WTC11 (cell line): ENCODE data around the gene CACNA2D3. TPM values are rescaled to one million over a fixed set of nuclear protein-coding genes. Genes with fewer than 3 reads are reported as not detected.

Experiments
- ATAC-seq: fragments of 200-7000 bp; cut with Tn5 transposase; 2 replicates; pipeline ENCODE4 v1.10.0; 2021; ENCODE audit warnings: mild to moderate bottlenecking, moderate library complexity
- CTCF ChIA-PET: fragments of 300-600 bp; sonication (Branson Sonifier 250); formaldehyde crosslinking; loops from one replicate; lab custom pipeline; 2021; ENCODE audit warnings: antibody characterized with exemption; lab: Charles Lee
- POLR2A ChIA-PET: fragments of 350-600 bp; sonication (Branson Sonifier 250); formaldehyde crosslinking; loops from one replicate; lab custom pipeline; 2021; ENCODE audit warnings: antibody characterized with exemption; lab: Charles Lee
- DNase-seq: peaks from one replicate; pipeline ENCODE4 v3.0.0; 2021; ENCODE audit warnings: low spot score
- H3K27ac Mint-ChIP-seq: 2 replicates; pipeline ENCODE4 v1.8.0; 2021; ENCODE audit warnings: mixed read lengths
- H3K27me3 Mint-ChIP-seq: 2 replicates; pipeline ENCODE4 v1.8.0; 2021; ENCODE audit warnings: low read depth, mild to moderate bottlenecking, moderate library complexity, mixed read lengths
- H3K36me3 Mint-ChIP-seq: 2 replicates; pipeline ENCODE4 v1.8.0; 2021; ENCODE audit warnings: mixed read lengths
- H3K4me1 Mint-ChIP-seq: 2 replicates; pipeline ENCODE4 v1.8.0; 2022; ENCODE audit warnings: mixed read lengths
- H3K4me3 Mint-ChIP-seq: 2 replicates; pipeline ENCODE4 v1.8.0; 2021; ENCODE audit warnings: mild to moderate bottlenecking, moderate library complexity, mixed read lengths
- H3K9me3 Mint-ChIP-seq: 2 replicates; pipeline ENCODE4 v1.8.0; 2021; ENCODE audit warnings: mixed read lengths
- CREM ChIP-seq: sonication (generic); formaldehyde crosslinking; IDR thresholded peaks from 2 replicates; pipeline ENCODE4 v1.8.1; 2022; ENCODE audit warnings: mild to moderate bottlenecking, missing genetic modification reagents, moderate library complexity
- FOXK1 ChIP-seq: sonication (generic); formaldehyde crosslinking; IDR thresholded peaks from 2 replicates; pipeline ENCODE4 v1.8.0; 2022; ENCODE audit warnings: mild to moderate bottlenecking, moderate library complexity, missing genetic modification reagents
- GABPB1 ChIP-seq: sonication (generic); formaldehyde crosslinking; IDR thresholded peaks from 2 replicates; pipeline ENCODE4 v1.8.1; 2023; ENCODE audit warnings: mild to moderate bottlenecking, missing genetic modification reagents
- HMGA2 ChIP-seq: fragments of 250-450 bp; sonication (Bioruptor Pico); IDR thresholded peaks from 2 replicates; pipeline ENCODE4 v1.4.0; 2021; ENCODE audit warnings: mild to moderate bottlenecking, moderate library complexity
- NFATC4 ChIP-seq: fragments of 250-450 bp; sonication (Bioruptor Pico); IDR thresholded peaks from 2 replicates; pipeline ENCODE4 v1.9.0; 2021; ENCODE audit warnings: mild to moderate bottlenecking
- NR3C1 ChIP-seq: sonication (generic); formaldehyde crosslinking; conservative IDR thresholded peaks from 2 replicates; pipeline ENCODE4 v1.8.1; 2023; ENCODE audit warnings: low read depth, mild to moderate bottlenecking, missing genetic modification reagents
- PRRX2 ChIP-seq: fragments of 250-450 bp; sonication (Bioruptor Pico); IDR thresholded peaks from 2 replicates; pipeline ENCODE4 v1.8.0; 2021; ENCODE audit warnings: mild to moderate bottlenecking
- RELA ChIP-seq: sonication (generic); formaldehyde crosslinking; IDR thresholded peaks from 2 replicates; pipeline ENCODE4 v1.8.1; 2022; ENCODE audit warnings: missing genetic modification reagents, mild to moderate bottlenecking, borderline replicate concordance
- ZNF219 ChIP-seq: sonication (generic); formaldehyde crosslinking; IDR thresholded peaks from 2 replicates; pipeline ENCODE4 v1.8.0; 2023; ENCODE audit warnings: missing genetic modification reagents, mild to moderate bottlenecking, borderline replicate concordance
- ZNF232 ChIP-seq: sonication (generic); formaldehyde crosslinking; IDR thresholded peaks from 2 replicates; pipeline ENCODE4 v1.8.0; 2022; ENCODE audit warnings: mild to moderate bottlenecking, missing genetic modification reagents
- ZNF263 ChIP-seq: sonication (generic); formaldehyde crosslinking; IDR thresholded peaks from 2 replicates; pipeline ENCODE4 v1.8.1; 2022; ENCODE audit warnings: low read depth, mild to moderate bottlenecking, moderate library complexity, missing genetic modification reagents
- ZNF416 ChIP-seq: fragments of 250-450 bp; sonication (Bioruptor Pico); IDR thresholded peaks from 2 replicates; pipeline ENCODE4 v1.9.0; 2021; ENCODE audit warnings: mild to moderate bottlenecking, inconsistent platforms
- ZNF423 ChIP-seq: fragments of 250-450 bp; sonication (Bioruptor Pico); IDR thresholded peaks from 2 replicates; pipeline ENCODE4 v2.1.2; 2022; ENCODE audit warnings: mild to moderate bottlenecking, moderate library complexity
- total RNA-seq: library from RNA; stranded (reverse); gene quantifications from 3 replicates; pipeline ENCODE4 v1.2.3, GENCODE V29; 2021
- TF ChIP-seq, protein P1 (sequence below): fragments of 250-450 bp; sonication (Bioruptor Pico); conservative IDR thresholded peaks from 2 replicates; pipeline ENCODE4 v1.9.0; 2021; ENCODE audit warnings: mild to moderate bottlenecking
- TF ChIP-seq, protein P2 (sequence below): sonication (generic); formaldehyde crosslinking; IDR thresholded peaks from 2 replicates; pipeline ENCODE4 v1.8.1; 2023; ENCODE audit warnings: mild to moderate bottlenecking, missing genetic modification reagents, moderate library complexity
- TF ChIP-seq, protein P3 (sequence below): sonication (generic); formaldehyde crosslinking; IDR thresholded peaks from 2 replicates; pipeline ENCODE4 v1.8.1; 2023; ENCODE audit warnings: mild to moderate bottlenecking, missing genetic modification reagents
- TF ChIP-seq, protein P4 (sequence below): sonication (generic); formaldehyde crosslinking; IDR thresholded peaks from 2 replicates; pipeline ENCODE4 v1.8.1; 2023; ENCODE audit warnings: mild to moderate bottlenecking, missing genetic modification reagents, borderline replicate concordance
- TF ChIP-seq, protein P5 (sequence below): sonication (generic); formaldehyde crosslinking; IDR thresholded peaks from 2 replicates; pipeline ENCODE4 v1.8.0; 2023; ENCODE audit warnings: missing genetic modification reagents, mild to moderate bottlenecking, borderline replicate concordance
- TF ChIP-seq, protein P6 (sequence below): sonication (generic); formaldehyde crosslinking; IDR thresholded peaks from 2 replicates; pipeline ENCODE4 v1.8.0; 2022; ENCODE audit warnings: mild to moderate bottlenecking, missing genetic modification reagents
- TF ChIP-seq, protein P7 (sequence below): sonication (generic); formaldehyde crosslinking; IDR thresholded peaks from 2 replicates; pipeline ENCODE4 v1.8.1; 2022; ENCODE audit warnings: low read depth, missing genetic modification reagents, borderline replicate concordance

CACNA2D3 gene
- total RNA-seq, 1 experiment from 2014 or later, result 5.0 TPM

DNA sequence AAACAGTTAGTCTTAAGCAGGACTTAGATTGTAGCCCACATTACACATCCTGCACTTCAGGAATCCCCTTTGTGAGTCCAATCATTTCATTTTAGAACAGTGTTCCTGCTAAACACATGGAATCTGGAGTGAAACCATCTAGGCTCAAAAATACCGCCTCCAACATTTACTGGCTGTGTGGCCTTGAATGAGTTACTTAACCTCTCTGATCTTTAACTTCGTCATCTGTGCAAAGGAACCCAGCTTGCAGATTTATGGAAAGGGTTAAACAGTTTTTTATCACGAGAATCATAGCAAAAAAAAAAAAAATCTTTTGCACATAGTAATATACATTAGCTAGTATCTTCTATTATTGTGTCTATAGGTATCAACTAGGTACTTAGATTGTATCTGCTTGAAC is 813.5 kb downstream of the CACNA2D3 start:
- no peak overlapping the region for H3K4me3 Mint-ChIP-seq
- no peaks in the 10 kb centered on the region for H3K27me3 Mint-ChIP-seq
- ChIA-PET CTCF (interaction anchor here (1.2 to 1.3 kb wide), 2 partner anchors 105 kb away, joined by 3 read pairs; no protein-coding TSS in a partner anchor), POLR2A (no interaction called here)
- peaks cover 15% of the 10 kb centered on the region for H3K4me1 Mint-ChIP-seq
- H3K9me3 Mint-ChIP-seq, result no peaks in the 10 kb centered on the region
- no peak overlapping the region for H3K27ac Mint-ChIP-seq
- H3K36me3 Mint-ChIP-seq, result no peaks in the 10 kb centered on the region
- DNase-seq (no peak), ATAC-seq (no peak)
- TF ChIP-seq, protein P1, sequence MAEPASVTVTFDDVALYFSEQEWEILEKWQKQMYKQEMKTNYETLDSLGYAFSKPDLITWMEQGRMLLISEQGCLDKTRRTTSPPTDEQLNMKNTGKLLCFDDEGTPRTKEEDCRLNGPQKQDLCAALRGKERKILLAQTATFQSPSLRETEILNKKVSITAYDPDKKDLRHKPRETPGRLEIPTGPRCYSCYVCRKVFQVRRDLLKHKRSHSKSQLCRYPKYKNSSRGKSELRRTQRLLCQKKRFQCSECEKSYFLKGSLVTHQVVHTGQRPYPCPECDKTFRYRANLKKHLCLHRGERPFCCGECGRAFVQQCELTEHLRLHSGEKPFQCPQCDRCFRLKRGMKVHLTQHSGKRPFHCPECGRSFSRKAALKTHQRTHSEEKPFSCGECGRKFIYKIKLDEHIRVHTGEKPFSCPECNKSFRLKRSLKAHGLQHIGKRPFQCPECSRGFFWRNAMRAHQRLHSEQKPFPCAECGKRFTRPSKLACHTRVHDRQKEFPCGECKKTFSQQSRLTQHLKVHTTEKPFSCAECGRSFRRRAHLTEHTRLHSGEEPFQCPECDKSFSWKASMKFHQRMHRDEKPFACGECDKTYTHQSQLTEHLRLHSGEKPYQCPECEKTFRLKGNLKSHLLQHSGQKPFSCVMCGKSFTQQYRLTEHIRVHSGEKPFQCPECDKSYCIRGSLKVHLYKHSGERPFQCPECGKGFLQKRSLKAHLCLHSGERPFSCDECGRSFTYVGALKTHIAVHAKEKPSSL (CRISPR knock-in tag), result no peak
- TF ChIP-seq PRRX2, result no peak
- TF ChIP-seq, protein P2, sequence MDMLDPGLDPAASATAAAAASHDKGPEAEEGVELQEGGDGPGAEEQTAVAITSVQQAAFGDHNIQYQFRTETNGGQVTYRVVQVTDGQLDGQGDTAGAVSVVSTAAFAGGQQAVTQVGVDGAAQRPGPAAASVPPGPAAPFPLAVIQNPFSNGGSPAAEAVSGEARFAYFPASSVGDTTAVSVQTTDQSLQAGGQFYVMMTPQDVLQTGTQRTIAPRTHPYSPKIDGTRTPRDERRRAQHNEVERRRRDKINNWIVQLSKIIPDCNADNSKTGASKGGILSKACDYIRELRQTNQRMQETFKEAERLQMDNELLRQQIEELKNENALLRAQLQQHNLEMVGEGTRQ (CRISPR knock-in tag), result no peak
- TF ChIP-seq NFATC4 (CRISPR knock-in tag), result no peak
- no peak for TF ChIP-seq RELA
- TF ChIP-seq, protein P3, sequence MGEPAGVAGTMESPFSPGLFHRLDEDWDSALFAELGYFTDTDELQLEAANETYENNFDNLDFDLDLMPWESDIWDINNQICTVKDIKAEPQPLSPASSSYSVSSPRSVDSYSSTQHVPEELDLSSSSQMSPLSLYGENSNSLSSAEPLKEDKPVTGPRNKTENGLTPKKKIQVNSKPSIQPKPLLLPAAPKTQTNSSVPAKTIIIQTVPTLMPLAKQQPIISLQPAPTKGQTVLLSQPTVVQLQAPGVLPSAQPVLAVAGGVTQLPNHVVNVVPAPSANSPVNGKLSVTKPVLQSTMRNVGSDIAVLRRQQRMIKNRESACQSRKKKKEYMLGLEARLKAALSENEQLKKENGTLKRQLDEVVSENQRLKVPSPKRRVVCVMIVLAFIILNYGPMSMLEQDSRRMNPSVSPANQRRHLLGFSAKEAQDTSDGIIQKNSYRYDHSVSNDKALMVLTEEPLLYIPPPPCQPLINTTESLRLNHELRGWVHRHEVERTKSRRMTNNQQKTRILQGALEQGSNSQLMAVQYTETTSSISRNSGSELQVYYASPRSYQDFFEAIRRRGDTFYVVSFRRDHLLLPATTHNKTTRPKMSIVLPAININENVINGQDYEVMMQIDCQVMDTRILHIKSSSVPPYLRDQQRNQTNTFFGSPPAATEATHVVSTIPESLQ, result no peak

DNA sequence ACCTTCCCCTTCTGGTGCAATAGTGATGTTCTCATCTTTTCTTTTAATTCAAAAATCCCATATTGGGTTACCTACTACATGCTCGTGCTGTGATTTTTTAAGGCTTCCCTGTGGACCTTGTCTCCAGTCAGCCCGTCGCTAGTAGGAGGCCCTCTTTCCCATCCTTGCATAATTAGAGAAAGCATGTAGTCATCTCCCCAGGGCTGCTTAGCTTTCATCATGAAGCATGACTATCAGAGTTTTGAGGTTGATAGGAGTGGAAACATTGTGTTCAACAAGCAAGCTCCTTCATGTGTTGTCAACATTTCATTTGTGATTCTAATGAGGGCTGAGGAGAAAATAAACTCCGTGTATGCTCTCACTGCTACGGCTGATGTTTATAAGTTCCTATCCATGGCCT is 814.2 kb downstream of the CACNA2D3 start:
- Mint-ChIP-seq H3K9me3 (no peaks in the 10 kb centered on the region), H3K36me3 (no peaks in the 10 kb centered on the region), H3K4me3 (no peak overlapping the region), H3K27me3 (no peaks in the 10 kb centered on the region), H3K27ac (no peak overlapping the region), H3K4me1 (peaks cover 11% of the 10 kb centered on the region)
- ChIA-PET CTCF (interaction anchor here (1.1 to 1.3 kb wide), 2 partner anchors 17 to 106 kb away, joined by 3 read pairs; no protein-coding TSS in a partner anchor), POLR2A (no interaction called here)
- DNase-seq (no peak), ATAC-seq (no peak)
- TF ChIP-seq CREM (CRISPR knock-in tag) (no peak), FOXK1 (no peak), HMGA2 (no peak), ZNF219 (CRISPR knock-in tag) (no peak), ZNF423 (CRISPR knock-in tag) (no peak), ZNF232 (CRISPR knock-in tag) (no peak), GABPB1 (CRISPR knock-in tag) (no peak), ZNF416 (CRISPR knock-in tag) (no peak), ZNF263 (CRISPR knock-in tag) (no peak), NR3C1 (CRISPR knock-in tag) (no peak)
- TF ChIP-seq, protein P4, sequence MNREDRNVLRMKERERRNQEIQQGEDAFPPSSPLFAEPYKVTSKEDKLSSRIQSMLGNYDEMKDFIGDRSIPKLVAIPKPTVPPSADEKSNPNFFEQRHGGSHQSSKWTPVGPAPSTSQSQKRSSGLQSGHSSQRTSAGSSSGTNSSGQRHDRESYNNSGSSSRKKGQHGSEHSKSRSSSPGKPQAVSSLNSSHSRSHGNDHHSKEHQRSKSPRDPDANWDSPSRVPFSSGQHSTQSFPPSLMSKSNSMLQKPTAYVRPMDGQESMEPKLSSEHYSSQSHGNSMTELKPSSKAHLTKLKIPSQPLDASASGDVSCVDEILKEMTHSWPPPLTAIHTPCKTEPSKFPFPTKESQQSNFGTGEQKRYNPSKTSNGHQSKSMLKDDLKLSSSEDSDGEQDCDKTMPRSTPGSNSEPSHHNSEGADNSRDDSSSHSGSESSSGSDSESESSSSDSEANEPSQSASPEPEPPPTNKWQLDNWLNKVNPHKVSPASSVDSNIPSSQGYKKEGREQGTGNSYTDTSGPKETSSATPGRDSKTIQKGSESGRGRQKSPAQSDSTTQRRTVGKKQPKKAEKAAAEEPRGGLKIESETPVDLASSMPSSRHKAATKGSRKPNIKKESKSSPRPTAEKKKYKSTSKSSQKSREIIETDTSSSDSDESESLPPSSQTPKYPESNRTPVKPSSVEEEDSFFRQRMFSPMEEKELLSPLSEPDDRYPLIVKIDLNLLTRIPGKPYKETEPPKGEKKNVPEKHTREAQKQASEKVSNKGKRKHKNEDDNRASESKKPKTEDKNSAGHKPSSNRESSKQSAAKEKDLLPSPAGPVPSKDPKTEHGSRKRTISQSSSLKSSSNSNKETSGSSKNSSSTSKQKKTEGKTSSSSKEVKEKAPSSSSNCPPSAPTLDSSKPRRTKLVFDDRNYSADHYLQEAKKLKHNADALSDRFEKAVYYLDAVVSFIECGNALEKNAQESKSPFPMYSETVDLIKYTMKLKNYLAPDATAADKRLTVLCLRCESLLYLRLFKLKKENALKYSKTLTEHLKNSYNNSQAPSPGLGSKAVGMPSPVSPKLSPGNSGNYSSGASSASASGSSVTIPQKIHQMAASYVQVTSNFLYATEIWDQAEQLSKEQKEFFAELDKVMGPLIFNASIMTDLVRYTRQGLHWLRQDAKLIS, result no peak
- TF ChIP-seq, protein P5, sequence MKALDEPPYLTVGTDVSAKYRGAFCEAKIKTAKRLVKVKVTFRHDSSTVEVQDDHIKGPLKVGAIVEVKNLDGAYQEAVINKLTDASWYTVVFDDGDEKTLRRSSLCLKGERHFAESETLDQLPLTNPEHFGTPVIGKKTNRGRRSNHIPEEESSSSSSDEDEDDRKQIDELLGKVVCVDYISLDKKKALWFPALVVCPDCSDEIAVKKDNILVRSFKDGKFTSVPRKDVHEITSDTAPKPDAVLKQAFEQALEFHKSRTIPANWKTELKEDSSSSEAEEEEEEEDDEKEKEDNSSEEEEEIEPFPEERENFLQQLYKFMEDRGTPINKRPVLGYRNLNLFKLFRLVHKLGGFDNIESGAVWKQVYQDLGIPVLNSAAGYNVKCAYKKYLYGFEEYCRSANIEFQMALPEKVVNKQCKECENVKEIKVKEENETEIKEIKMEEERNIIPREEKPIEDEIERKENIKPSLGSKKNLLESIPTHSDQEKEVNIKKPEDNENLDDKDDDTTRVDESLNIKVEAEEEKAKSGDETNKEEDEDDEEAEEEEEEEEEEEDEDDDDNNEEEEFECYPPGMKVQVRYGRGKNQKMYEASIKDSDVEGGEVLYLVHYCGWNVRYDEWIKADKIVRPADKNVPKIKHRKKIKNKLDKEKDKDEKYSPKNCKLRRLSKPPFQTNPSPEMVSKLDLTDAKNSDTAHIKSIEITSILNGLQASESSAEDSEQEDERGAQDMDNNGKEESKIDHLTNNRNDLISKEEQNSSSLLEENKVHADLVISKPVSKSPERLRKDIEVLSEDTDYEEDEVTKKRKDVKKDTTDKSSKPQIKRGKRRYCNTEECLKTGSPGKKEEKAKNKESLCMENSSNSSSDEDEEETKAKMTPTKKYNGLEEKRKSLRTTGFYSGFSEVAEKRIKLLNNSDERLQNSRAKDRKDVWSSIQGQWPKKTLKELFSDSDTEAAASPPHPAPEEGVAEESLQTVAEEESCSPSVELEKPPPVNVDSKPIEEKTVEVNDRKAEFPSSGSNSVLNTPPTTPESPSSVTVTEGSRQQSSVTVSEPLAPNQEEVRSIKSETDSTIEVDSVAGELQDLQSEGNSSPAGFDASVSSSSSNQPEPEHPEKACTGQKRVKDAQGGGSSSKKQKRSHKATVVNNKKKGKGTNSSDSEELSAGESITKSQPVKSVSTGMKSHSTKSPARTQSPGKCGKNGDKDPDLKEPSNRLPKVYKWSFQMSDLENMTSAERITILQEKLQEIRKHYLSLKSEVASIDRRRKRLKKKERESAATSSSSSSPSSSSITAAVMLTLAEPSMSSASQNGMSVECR (CRISPR knock-in tag), result no peak
- TF ChIP-seq, protein P6, sequence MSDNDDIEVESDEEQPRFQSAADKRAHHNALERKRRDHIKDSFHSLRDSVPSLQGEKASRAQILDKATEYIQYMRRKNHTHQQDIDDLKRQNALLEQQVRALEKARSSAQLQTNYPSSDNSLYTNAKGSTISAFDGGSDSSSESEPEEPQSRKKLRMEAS (CRISPR knock-in tag), result no peak
- TF ChIP-seq, protein P7, sequence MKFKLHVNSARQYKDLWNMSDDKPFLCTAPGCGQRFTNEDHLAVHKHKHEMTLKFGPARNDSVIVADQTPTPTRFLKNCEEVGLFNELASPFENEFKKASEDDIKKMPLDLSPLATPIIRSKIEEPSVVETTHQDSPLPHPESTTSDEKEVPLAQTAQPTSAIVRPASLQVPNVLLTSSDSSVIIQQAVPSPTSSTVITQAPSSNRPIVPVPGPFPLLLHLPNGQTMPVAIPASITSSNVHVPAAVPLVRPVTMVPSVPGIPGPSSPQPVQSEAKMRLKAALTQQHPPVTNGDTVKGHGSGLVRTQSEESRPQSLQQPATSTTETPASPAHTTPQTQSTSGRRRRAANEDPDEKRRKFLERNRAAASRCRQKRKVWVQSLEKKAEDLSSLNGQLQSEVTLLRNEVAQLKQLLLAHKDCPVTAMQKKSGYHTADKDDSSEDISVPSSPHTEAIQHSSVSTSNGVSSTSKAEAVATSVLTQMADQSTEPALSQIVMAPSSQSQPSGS (CRISPR knock-in tag), result no peak
